GM23338 (cell line): ENCODE data around the gene CHCHD5. TPM values are rescaled to one million over a fixed set of nuclear protein-coding genes. Genes with fewer than 3 reads are reported as not detected.
"Not testable (repeated sequence)": the region's sequence is repeated elsewhere in the genome, so short reads cannot be mapped to it uniquely, and the experiment has no call there.

Source experiments
- ATAC-seq: fragments of 200-7000 bp; cut with Tn5 transposase; 3 replicates; pipeline ENCODE4 v1.9.1; 2020
- DNase-seq: peaks from one replicate; pipeline ENCODE4 v3.0.0-alpha.2; 2015; ENCODE audit warnings: low spot score
- H2AFZ ChIP-seq: fragments of 200-600 bp; sonication (generic); 2 replicates; pipeline ENCODE4 v1.8.0; 2016; ENCODE audit warnings: antibody characterized with exemption, mild to moderate bottlenecking, moderate library complexity
- H3F3A ChIP-seq: fragments of 200-600 bp; sonication (generic); replicated peaks from 2 replicates; pipeline ENCODE4 v1.8.0; 2017; ENCODE audit warnings: antibody characterized with exemption, mixed run types, low read depth
- H3K27ac ChIP-seq: fragments of 200-600 bp; sonication (generic); 2 replicates; pipeline ENCODE4 v1.6.1; 2016; ENCODE audit warnings: low read depth
- H3K27me3 ChIP-seq: fragments of 200-600 bp; sonication (generic); 2 replicates; pipeline ENCODE4 v1.8.0; 2016; ENCODE audit warnings: mild to moderate bottlenecking, mixed run types, moderate library complexity; ENCODE audit not compliant: insufficient read depth
- H3K36me3 ChIP-seq: fragments of 200-600 bp; sonication (generic); 2 replicates; pipeline ENCODE4 v1.8.0; 2016; ENCODE audit warnings: mild to moderate bottlenecking; ENCODE audit not compliant: insufficient read depth
- H3K4me1 ChIP-seq: fragments of 200-600 bp; sonication (generic); 2 replicates; pipeline ENCODE4 v1.8.0; 2016; ENCODE audit warnings: mild to moderate bottlenecking, moderate library complexity; ENCODE audit not compliant: insufficient read depth
- H3K4me2 ChIP-seq: fragments of 200-600 bp; sonication (generic); 2 replicates; pipeline ENCODE4 v1.7.1; 2017; ENCODE audit warnings: mixed run types
- H3K4me3 ChIP-seq: fragments of 200-600 bp; sonication (generic); 2 replicates; pipeline ENCODE4 v1.6.1; 2016; ENCODE audit warnings: mixed run types
- H3K79me2 ChIP-seq: fragments of 200-600 bp; sonication (generic); replicated peaks from 2 replicates; pipeline ENCODE4 v1.8.0; 2017; ENCODE audit warnings: mild to moderate bottlenecking; ENCODE audit not compliant: insufficient read depth
- H3K9me2 ChIP-seq: fragments of 200-600 bp; sonication (generic); 2 replicates; pipeline ENCODE4 v1.8.0; 2017; ENCODE audit not compliant: insufficient read depth
- H4K20me1 ChIP-seq: fragments of 200-600 bp; sonication (generic); replicated peaks from 2 replicates; pipeline ENCODE4 v1.8.0; 2017; ENCODE audit warnings: mild to moderate bottlenecking; ENCODE audit not compliant: insufficient read depth
- H3K27ac Mint-ChIP-seq: 2 replicates; pipeline ENCODE4 v1.8.0; 2020; ENCODE audit warnings: inconsistent platforms, mild to moderate bottlenecking, moderate library complexity, mixed read lengths
- H3K27me3 Mint-ChIP-seq: 3 replicates; pipeline ENCODE4 v1.8.0; 2022; ENCODE audit warnings: low read depth, mild to moderate bottlenecking, moderate library complexity, mixed read lengths, inconsistent platforms; ENCODE audit not compliant: insufficient read depth, poor library complexity
- H3K36me3 Mint-ChIP-seq: 3 replicates; pipeline ENCODE4 v1.8.0; 2021; ENCODE audit warnings: low read depth, mild to moderate bottlenecking, inconsistent platforms, moderate library complexity, mixed read lengths
- H3K4me1 Mint-ChIP-seq: 3 replicates; pipeline ENCODE4 v1.8.0; 2020; ENCODE audit warnings: mild to moderate bottlenecking, inconsistent platforms, mixed read lengths
- H3K4me3 Mint-ChIP-seq: 3 replicates; pipeline ENCODE4 v1.8.0; 2021; ENCODE audit warnings: moderate library complexity, mild to moderate bottlenecking, inconsistent platforms, mixed read lengths
- H3K9me3 Mint-ChIP-seq: 3 replicates; pipeline ENCODE4 v1.8.0; 2020; ENCODE audit warnings: moderate library complexity, mild to moderate bottlenecking, inconsistent platforms, mixed read lengths
- CREB1 ChIP-seq: fragments of 250-450 bp; sonication (Bioruptor Pico); IDR thresholded peaks from 2 replicates; pipeline ENCODE4 v1.5.0; 2020; ENCODE audit warnings: low read depth, mild to moderate bottlenecking, moderate library complexity
- EZH2 ChIP-seq: fragments of 200-600 bp; sonication (generic); IDR thresholded peaks from one replicate; pipeline ENCODE4 v1.8.0; 2017; ENCODE audit warnings: antibody characterized with exemption, mild to moderate bottlenecking, low read depth; ENCODE audit not compliant: unreplicated experiment
- JUNB ChIP-seq: IDR thresholded peaks from one replicate; pipeline ENCODE4 v1.6.1; 2016; ENCODE audit warnings: antibody characterized with exemption; ENCODE audit not compliant: unreplicated experiment
- NANOG ChIP-seq: IDR thresholded peaks from 2 replicates; pipeline ENCODE4 v1.6.1; 2016; ENCODE audit warnings: antibody characterized with exemption, borderline replicate concordance
- POLR2AphosphoS5 ChIP-seq: IDR thresholded peaks from 2 replicates; pipeline ENCODE4 v1.6.1; 2016; ENCODE audit warnings: antibody characterized with exemption, low read depth
- ZNF114 ChIP-seq: fragments of 250-450 bp; sonication (Bioruptor Pico); IDR thresholded peaks from 2 replicates; pipeline ENCODE4 v1.5.0; 2020; ENCODE audit warnings: mild to moderate bottlenecking, moderate library complexity
- polyA plus RNA-seq: library from polyadenylated mRNA; unstranded; fragments of >200 nt; fragmentation: Nextera tagmentation; extraction: Ambion mirVana; gene quantifications from 2 replicates; pipeline ENCODE4 v1.2.1, GENCODE V29; 2016
- total RNA-seq: library from RNA; depleted of rRNA; stranded (reverse); fragments of >200 nt; shearing (Covaris generic); gene quantifications from 2 replicates; pipeline ENCODE4 v1.2.3, GENCODE V29; 2014
- TF ChIP-seq, protein P1 (sequence below): IDR thresholded peaks from 2 replicates; pipeline ENCODE4 v1.6.1; 2016; ENCODE audit warnings: antibody characterized with exemption
- TF ChIP-seq, protein P2 (sequence below): fragments of 250-450 bp; sonication (Bioruptor Pico); IDR thresholded peaks from 2 replicates; pipeline ENCODE4 v1.5.0; 2020; ENCODE audit warnings: mild to moderate bottlenecking, moderate library complexity

CHCHD5 gene
- total and polyA plus RNA-seq, 2 experiments from 2014 or later: 15.5 to 69.9 TPM

DNA sequence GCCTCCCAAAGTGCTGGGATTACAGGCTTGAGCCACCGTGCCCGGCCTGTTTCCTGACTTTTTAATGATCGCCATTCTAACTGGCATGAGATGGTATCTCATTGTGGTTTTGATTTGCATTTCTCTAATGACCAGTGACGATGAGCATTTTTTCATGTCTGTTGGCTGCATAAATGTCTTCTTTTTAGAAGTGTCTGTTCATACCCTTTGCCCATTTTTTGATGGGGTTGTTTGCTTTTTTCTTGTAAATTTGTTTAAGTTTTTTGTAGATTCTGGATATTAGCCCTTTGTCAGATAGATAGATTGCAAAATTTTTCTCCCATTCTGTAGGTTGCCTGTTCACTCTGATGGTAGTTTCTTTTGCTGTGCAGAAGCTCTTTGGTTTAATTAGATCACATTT, 24.9 kb downstream of the CHCHD5 start:
- peaks cover 25% of the 10 kb centered on the region for H3K9me3 Mint-ChIP-seq
- not testable (repeated sequence) for H3K36me3 ChIP-seq, DNase-seq, H3K27ac ChIP-seq, H3K4me3 Mint-ChIP-seq, H3K27me3 ChIP-seq, H3K4me1 Mint-ChIP-seq, H3K4me2 ChIP-seq, H3F3A ChIP-seq, ATAC-seq, H3K79me2 ChIP-seq, H3K4me3 ChIP-seq, H3K9me2 ChIP-seq, H3K36me3 Mint-ChIP-seq, H3K4me1 ChIP-seq, H2AFZ ChIP-seq, H3K27ac Mint-ChIP-seq, H4K20me1 ChIP-seq
- peaks cover 12% of the 10 kb centered on the region for H3K27me3 Mint-ChIP-seq

DNA sequence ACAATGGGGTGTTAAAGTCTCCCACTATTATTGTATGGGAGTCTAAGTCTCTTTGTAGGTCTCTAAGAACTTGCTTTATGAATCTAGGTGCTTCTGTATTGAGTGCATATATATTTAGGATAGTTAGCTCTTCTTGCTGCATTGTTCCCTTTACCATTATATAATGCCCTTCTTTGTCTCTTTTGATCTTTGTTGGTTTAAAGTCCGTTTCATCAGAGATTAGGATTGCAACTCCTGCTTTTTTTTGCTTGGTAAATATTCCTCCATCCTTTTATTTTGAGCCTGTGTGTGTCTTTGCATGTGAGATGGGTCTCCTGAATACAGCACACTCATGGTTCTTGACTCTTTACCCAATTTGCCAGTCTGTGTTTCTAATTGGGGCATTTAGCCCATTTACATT, 27.9 kb downstream of the CHCHD5 start:
- H3K27me3 ChIP-seq, ATAC-seq, H3K9me2 ChIP-seq, H3K4me1 ChIP-seq, H4K20me1 ChIP-seq, H3K79me2 ChIP-seq, H2AFZ ChIP-seq, H3K36me3 Mint-ChIP-seq, H3K4me3 ChIP-seq, H3K4me2 ChIP-seq, H3F3A ChIP-seq, H3K27ac ChIP-seq, H3K36me3 ChIP-seq, DNase-seq, H3K4me3 Mint-ChIP-seq, H3K27ac Mint-ChIP-seq: not testable (repeated sequence)
- Mint-ChIP-seq H3K9me3 (peaks cover 25% of the 10 kb centered on the region), H3K27me3 (peaks cover 10% of the 10 kb centered on the region), H3K4me1 (peaks cover 16% of the 10 kb centered on the region; the same call in 2 of the 3 replicates)

DNA sequence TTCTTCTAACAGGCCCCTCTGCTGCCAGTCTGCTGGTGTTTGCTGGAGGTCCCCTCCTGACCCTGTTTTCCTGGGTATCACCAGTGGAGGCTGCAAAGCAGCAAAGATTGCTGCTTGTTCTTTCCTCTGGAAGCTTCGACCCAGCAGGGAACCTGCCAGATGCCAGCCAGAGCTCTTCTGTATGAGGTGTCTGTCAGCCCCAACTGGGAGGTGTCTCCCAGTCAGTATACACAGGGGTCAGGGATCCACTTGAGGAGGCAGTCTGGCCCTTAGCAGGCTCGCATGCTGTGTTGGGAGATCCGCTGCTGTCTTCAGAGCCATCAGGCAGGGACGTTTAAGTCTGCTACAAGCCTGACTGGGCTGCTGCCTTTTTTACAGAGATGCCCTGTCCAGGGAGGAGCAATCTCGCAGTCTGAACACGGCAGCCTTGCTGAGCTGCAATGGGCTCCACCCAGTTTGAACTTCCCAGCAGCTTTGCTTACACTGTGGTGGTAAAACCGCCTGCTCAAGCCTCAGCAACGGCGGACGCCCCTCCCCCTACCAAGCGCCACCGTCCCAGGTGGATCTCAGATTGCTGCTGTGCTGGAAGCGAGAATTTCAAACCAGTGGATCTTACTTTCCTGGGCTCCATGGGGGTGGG, 29.9 kb downstream of the CHCHD5 start:
- Histone ChIP-seq H4K20me1 (no peaks in the 10 kb centered on the region), H3K27me3 (no peaks in the 10 kb centered on the region), H3K79me2 (no peaks in the 10 kb centered on the region), H3K9me2 (no peaks in the 10 kb centered on the region), H2AFZ (peak overlapping the region; percentile 99), H3K4me2 (peak overlapping the region; percentile 70), H3K27ac (no peak overlapping the region), H3K4me3 (peak overlapping the region; percentile 35), H3K4me1 (no peaks in the 10 kb centered on the region; the same call in 1 of the 2 replicates), H3K36me3 (no peaks in the 10 kb centered on the region), H3F3A (no peaks in the 10 kb centered on the region)
- ATAC-seq: peak; percentile 97
- Mint-ChIP-seq H3K27me3 (peaks cover 8% of the 10 kb centered on the region), H3K36me3 (no peaks in the 10 kb centered on the region), H3K4me3 (0 out of 3 replicates have a peak overlapping the region, but pooled peaks have one; percentile 24), H3K4me1 (peaks cover 16% of the 10 kb centered on the region; the same call in 2 of the 3 replicates), H3K9me3 (peaks cover 16% of the 10 kb centered on the region), H3K27ac (no peak overlapping the region; the same call in 1 of the 2 replicates)
- peak; percentile 75 for DNase-seq
- TF ChIP-seq EZH2: no peak
- TF ChIP-seq, protein P1, sequence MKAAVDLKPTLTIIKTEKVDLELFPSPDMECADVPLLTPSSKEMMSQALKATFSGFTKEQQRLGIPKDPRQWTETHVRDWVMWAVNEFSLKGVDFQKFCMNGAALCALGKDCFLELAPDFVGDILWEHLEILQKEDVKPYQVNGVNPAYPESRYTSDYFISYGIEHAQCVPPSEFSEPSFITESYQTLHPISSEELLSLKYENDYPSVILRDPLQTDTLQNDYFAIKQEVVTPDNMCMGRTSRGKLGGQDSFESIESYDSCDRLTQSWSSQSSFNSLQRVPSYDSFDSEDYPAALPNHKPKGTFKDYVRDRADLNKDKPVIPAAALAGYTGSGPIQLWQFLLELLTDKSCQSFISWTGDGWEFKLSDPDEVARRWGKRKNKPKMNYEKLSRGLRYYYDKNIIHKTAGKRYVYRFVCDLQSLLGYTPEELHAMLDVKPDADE: no peak
- no peak for TF ChIP-seq NANOG
- TF ChIP-seq, protein P2, sequence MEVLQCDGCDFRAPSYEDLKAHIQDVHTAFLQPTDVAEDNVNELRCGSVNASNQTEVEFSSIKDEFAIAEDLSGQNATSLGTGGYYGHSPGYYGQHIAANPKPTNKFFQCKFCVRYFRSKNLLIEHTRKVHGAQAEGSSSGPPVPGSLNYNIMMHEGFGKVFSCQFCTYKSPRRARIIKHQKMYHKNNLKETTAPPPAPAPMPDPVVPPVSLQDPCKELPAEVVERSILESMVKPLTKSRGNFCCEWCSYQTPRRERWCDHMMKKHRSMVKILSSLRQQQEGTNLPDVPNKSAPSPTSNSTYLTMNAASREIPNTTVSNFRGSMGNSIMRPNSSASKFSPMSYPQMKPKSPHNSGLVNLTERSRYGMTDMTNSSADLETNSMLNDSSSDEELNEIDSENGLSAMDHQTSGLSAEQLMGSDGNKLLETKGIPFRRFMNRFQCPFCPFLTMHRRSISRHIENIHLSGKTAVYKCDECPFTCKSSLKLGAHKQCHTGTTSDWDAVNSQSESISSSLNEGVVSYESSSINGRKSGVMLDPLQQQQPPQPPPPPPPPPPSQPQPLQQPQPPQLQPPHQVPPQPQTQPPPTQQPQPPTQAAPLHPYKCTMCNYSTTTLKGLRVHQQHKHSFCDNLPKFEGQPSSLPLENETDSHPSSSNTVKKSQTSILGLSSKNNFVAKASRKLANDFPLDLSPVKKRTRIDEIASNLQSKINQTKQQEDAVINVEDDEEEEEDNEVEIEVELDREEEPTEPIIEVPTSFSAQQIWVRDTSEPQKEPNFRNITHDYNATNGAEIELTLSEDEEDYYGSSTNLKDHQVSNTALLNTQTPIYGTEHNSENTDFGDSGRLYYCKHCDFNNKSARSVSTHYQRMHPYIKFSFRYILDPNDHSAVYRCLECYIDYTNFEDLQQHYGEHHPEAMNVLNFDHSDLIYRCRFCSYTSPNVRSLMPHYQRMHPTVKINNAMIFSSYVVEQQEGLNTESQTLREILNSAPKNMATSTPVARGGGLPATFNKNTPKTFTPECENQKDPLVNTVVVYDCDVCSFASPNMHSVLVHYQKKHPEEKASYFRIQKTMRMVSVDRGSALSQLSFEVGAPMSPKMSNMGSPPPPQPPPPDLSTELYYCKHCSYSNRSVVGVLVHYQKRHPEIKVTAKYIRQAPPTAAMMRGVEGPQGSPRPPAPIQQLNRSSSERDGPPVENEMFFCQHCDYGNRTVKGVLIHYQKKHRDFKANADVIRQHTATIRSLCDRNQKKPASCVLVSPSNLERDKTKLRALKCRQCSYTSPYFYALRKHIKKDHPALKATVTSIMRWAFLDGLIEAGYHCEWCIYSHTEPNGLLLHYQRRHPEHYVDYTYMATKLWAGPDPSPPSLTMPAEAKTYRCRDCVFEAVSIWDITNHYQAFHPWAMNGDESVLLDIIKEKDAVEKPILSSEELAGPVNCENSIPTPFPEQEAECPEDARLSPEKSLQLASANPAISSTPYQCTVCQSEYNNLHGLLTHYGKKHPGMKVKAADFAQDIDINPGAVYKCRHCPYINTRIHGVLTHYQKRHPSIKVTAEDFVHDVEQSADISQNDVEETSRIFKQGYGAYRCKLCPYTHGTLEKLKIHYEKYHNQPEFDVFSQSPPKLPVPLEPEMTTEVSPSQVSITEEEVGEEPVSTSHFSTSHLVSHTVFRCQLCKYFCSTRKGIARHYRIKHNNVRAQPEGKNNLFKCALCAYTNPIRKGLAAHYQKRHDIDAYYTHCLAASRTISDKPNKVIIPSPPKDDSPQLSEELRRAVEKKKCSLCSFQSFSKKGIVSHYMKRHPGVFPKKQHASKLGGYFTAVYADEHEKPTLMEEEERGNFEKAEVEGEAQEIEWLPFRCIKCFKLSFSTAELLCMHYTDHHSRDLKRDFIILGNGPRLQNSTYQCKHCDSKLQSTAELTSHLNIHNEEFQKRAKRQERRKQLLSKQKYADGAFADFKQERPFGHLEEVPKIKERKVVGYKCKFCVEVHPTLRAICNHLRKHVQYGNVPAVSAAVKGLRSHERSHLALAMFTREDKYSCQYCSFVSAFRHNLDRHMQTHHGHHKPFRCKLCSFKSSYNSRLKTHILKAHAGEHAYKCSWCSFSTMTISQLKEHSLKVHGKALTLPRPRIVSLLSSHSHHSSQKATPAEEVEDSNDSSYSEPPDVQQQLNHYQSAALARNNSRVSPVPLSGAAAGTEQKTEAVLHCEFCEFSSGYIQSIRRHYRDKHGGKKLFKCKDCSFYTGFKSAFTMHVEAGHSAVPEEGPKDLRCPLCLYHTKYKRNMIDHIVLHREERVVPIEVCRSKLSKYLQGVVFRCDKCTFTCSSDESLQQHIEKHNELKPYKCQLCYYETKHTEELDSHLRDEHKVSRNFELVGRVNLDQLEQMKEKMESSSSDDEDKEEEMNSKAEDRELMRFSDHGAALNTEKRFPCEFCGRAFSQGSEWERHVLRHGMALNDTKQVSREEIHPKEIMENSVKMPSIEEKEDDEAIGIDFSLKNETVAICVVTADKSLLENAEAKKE (CRISPR knock-in tag): no peak
- TF ChIP-seq POLR2AphosphoS5: no peak
- no peak for TF ChIP-seq CREB1 (CRISPR knock-in tag)
- no peak for TF ChIP-seq ZNF114 (CRISPR knock-in tag)
- no peak for TF ChIP-seq JUNB
